CD14-positive monocyte (primary cell): ENCODE measurements around the gene LRRC49. TPM values are rescaled to one million over a fixed set of nuclear protein-coding genes. Genes with fewer than 3 reads are reported as not detected.

ENCODE experiments used
- DNase-seq, 3 donors: peaks; one replicate each; pipeline ENCODE4 v3.0.0-alpha.2; 2011 to 2022
- H2AFZ ChIP-seq: 2 replicates; pipeline ENCODE4 v1.6.0; 2012; ENCODE audit warnings: mild to moderate bottlenecking, low read depth, low read length, inconsistent platforms; ENCODE audit not compliant: insufficient read depth, poor library complexity, severe bottlenecking
- H3K27ac ChIP-seq, 2 donors: 1 replicate in 1 of 2; 2 replicates in 1 of 2; pipeline ENCODE4 v1.5.1; 2012 to 2013; ENCODE audit warnings: low read length in 2 of 2, control low read depth in 1 of 2, inconsistent platforms in 1 of 2, low read depth in 1 of 2, mild to moderate bottlenecking in 1 of 2
- H3K27me3 ChIP-seq, 2 donors: one replicate each; pipeline versions ENCODE4 v1.6.0 to v1.6.1; 2011 to 2013; ENCODE audit warnings: low read length in 2 of 2; ENCODE audit not compliant: control insufficient read depth in 2 of 2, insufficient read depth in 2 of 2
- H3K36me3 ChIP-seq, 2 donors: replicated peaks in 1 of 2; 1 replicate in 1 of 2; 2 replicates in 1 of 2; pipeline versions ENCODE4 v1.5.1 to v1.6.1; 2012 to 2013; ENCODE audit warnings: low read length in 2 of 2, control low read depth in 1 of 2, inconsistent platforms in 1 of 2, mild to moderate bottlenecking in 1 of 2; ENCODE audit not compliant: insufficient read depth in 2 of 2, control insufficient read depth in 1 of 2
- H3K4me1 ChIP-seq, 2 donors: 1 replicate in 1 of 2; 2 replicates in 1 of 2; pipeline versions ENCODE4 v1.5.1 to v1.6.1; 2012 to 2013; ENCODE audit warnings: low read length in 2 of 2, control low read depth in 1 of 2, inconsistent platforms in 1 of 2, mild to moderate bottlenecking in 1 of 2, moderate library complexity in 1 of 2; ENCODE audit not compliant: insufficient read depth in 2 of 2, control insufficient read depth in 1 of 2
- H3K4me2 ChIP-seq: replicated peaks from 2 replicates; pipeline ENCODE3; 2012; ENCODE audit warnings: low read length, moderate library complexity, mild to moderate bottlenecking; ENCODE audit not compliant: poor library complexity, severe bottlenecking; ENCODE audit errors: extremely low read depth
- H3K4me3 ChIP-seq, 3 experiments: fragments of 200-600 bp in 1 of 3; sonication (generic) in 1 of 3; replicated peaks in 1 of 3; 1 replicate in 2 of 3; 2 replicates in 1 of 3; pipeline ENCODE4 v1.5.1; 2011 to 2013; ENCODE audit warnings: low read length in 3 of 3, mild to moderate bottlenecking in 3 of 3, control low read depth in 2 of 3, low read depth in 2 of 3, inconsistent platforms in 1 of 3, moderate library complexity in 1 of 3
- H3K79me2 ChIP-seq: 2 replicates; pipeline ENCODE4 v1.6.0; 2012; ENCODE audit warnings: mild to moderate bottlenecking, control low read depth, inconsistent platforms, low read length, moderate library complexity; ENCODE audit not compliant: insufficient read depth
- H3K9ac ChIP-seq: 2 replicates; pipeline ENCODE4 v1.6.0; 2017; ENCODE audit warnings: low read length, mild to moderate bottlenecking; ENCODE audit not compliant: insufficient read depth, poor library complexity, severe bottlenecking
- H3K9me3 ChIP-seq, 2 donors: replicated peaks in 1 of 2; 1 replicate in 1 of 2; 2 replicates in 1 of 2; pipeline versions ENCODE4 v1.5.1 to v1.6.1; 2012 to 2013; ENCODE audit warnings: low read length in 2 of 2, control low read depth in 1 of 2; ENCODE audit not compliant: control insufficient read depth in 1 of 2, insufficient read depth in 1 of 2
- H4K20me1 ChIP-seq: 2 replicates; pipeline ENCODE4 v1.6.0; 2012; ENCODE audit warnings: mild to moderate bottlenecking, low read length, control low read depth, moderate library complexity; ENCODE audit not compliant: insufficient read depth
- H3K27ac Mint-ChIP-seq, 7 donors: one replicate each; pipeline ENCODE4 v1.8.0; 2020; ENCODE audit warnings: mild to moderate bottlenecking in 7 of 7, mixed read lengths in 7 of 7, moderate library complexity in 6 of 7, inconsistent platforms in 2 of 7
- H3K27me3 Mint-ChIP-seq, 3 donors: one replicate each; pipeline ENCODE4 v1.8.0; 2021 to 2022; ENCODE audit warnings: low read depth in 3 of 3, mild to moderate bottlenecking in 3 of 3, mixed read lengths in 3 of 3, moderate library complexity in 3 of 3, inconsistent platforms in 1 of 3
- H3K36me3 Mint-ChIP-seq, 2 donors: one replicate each; pipeline ENCODE4 v1.8.0; 2020; ENCODE audit warnings: mixed read lengths in 2 of 2, inconsistent platforms in 1 of 2, mild to moderate bottlenecking in 1 of 2
- H3K4me1 Mint-ChIP-seq: one replicate; pipeline ENCODE4 v1.8.0; 2020; ENCODE audit warnings: mild to moderate bottlenecking, mixed read lengths
- H3K4me3 Mint-ChIP-seq, 2 donors: one replicate each; pipeline ENCODE4 v1.8.0; 2020; ENCODE audit warnings: mild to moderate bottlenecking in 2 of 2, mixed read lengths in 2 of 2, moderate library complexity in 1 of 2
- H3K9me3 Mint-ChIP-seq, 7 donors: one replicate each; pipeline ENCODE4 v1.8.0; 2020 to 2022; ENCODE audit warnings: mixed read lengths in 7 of 7, mild to moderate bottlenecking in 6 of 7, moderate library complexity in 6 of 7, inconsistent platforms in 2 of 7
- CTCF ChIP-seq: fragments of 200-600 bp; IDR thresholded peaks from one replicate; pipeline ENCODE4 v1.8.0; 2022; ENCODE audit warnings: antibody characterized with exemption, mild to moderate bottlenecking
- WGBS: methylation state at CpG from one replicate; pipeline ENCODE4 v1.1.5; 2013; ENCODE audit warnings: missing lambda C conversion rate; ENCODE audit not compliant: insufficient coverage; 5-methylcytosine and 5-hydroxymethylcytosine counted together
- intact Hi-C, 2 donors: fragments of 100-400 bp; cut with micrococcal nuclease; formaldehyde crosslinking; loops; one replicate each; pipeline versions ENCODE4 v1.15.0 to v1.15.1; 2023
- polyA plus RNA-seq, 3 donors: library from polyadenylated mRNA; depleted of rRNA in 1 of 3; unstranded in 2 of 3; stranded (reverse) in 1 of 3; fragments of 300-500 nt in 2 of 3; fragments of >200 nt in 1 of 3; fragmentation: Illumina TruSeq in 2 of 3; gene quantifications; 1 replicate in 2 of 3; 2 replicates in 1 of 3; pipeline ENCODE4 v1.2.3, GENCODE V29; 2012 to 2021

Gene LRRC49
- polyA plus RNA-seq, 3 donors: 0.08 to 0.51 (median 0.24) TPM

- no peak for TF ChIP-seq CTCF
- intact Hi-C loops: no loop called here
- no peak overlapping the region for H2AFZ ChIP-seq
- H3K4me1 Mint-ChIP-seq: no peaks in the 10 kb centered on the region
- no peak overlapping the region for H3K4me3 Mint-ChIP-seq
- no peaks in the 10 kb centered on the region for H3K36me3 Mint-ChIP-seq
- H3K79me2 ChIP-seq: no peaks in the 10 kb centered on the region
- WGBS: no CpG with 5 or more reads among the region's 1 CpG
- H3K27ac Mint-ChIP-seq: no peak overlapping the region
- no peak overlapping the region for H3K4me2 ChIP-seq
- H3K27me3 Mint-ChIP-seq: peaks cover 3 to 10% (median 3%) of the 10 kb centered on the region in 3 donors
- H3K9ac ChIP-seq: no peak overlapping the region
- no peak overlapping the region for H3K4me3 ChIP-seq
- H3K9me3 ChIP-seq: peaks cover 0 to 3% of the 10 kb centered on the region in 2 donors
- H3K36me3 ChIP-seq: no peaks in the 10 kb centered on the region
- H3K9me3 Mint-ChIP-seq: peaks cover 0 to 10% (median 4%) of the 10 kb centered on the region in 7 donors
- no peaks in the 10 kb centered on the region for H3K4me1 ChIP-seq
- H4K20me1 ChIP-seq: no peaks in the 10 kb centered on the region
- no peaks in the 10 kb centered on the region for H3K27me3 ChIP-seq
- no peak overlapping the region for H3K27ac ChIP-seq
- DNase-seq: no peak
Measured at GRCh38 chr15:71060983-71061382, 168.4 kb downstream of the LRRC49 start.

GRCh38 chr15:71066983-71067382, 174.4 kb downstream of the LRRC49 start:
- 88% methylated on average over 3 of the region's 5 CpGs for WGBS
- H3K4me1 Mint-ChIP-seq: no peaks in the 10 kb centered on the region
- H3K9ac ChIP-seq: no peak overlapping the region
- no peak overlapping the region for H3K4me2 ChIP-seq
- H3K36me3 Mint-ChIP-seq: no peaks in the 10 kb centered on the region
- H3K27ac Mint-ChIP-seq: no peak overlapping the region
- H3K27me3 Mint-ChIP-seq: peaks cover 0 to 3% (median 1%) of the 10 kb centered on the region in 3 donors
- H2AFZ ChIP-seq: no peak overlapping the region
- no peaks in the 10 kb centered on the region for H3K36me3 ChIP-seq
- no peak overlapping the region for H3K4me3 Mint-ChIP-seq
- no peaks in the 10 kb centered on the region for H3K9me3 ChIP-seq
- no peaks in the 10 kb centered on the region for H3K27me3 ChIP-seq
- H3K79me2 ChIP-seq: no peaks in the 10 kb centered on the region
- no peak overlapping the region for H3K27ac ChIP-seq
- DNase-seq: no peak
- H4K20me1 ChIP-seq: no peaks in the 10 kb centered on the region
- no peak overlapping the region for H3K4me3 ChIP-seq
- intact Hi-C loops: no loop called here
- no peak for TF ChIP-seq CTCF
- H3K4me1 ChIP-seq: no peaks in the 10 kb centered on the region
- peaks cover 0 to 14% (median 2%) of the 10 kb centered on the region in 7 donors for H3K9me3 Mint-ChIP-seq
